OCI-LY3 (cell line): Measurements from ENCODE around the gene HBG2.

Experiments used
- H2AFZ ChIP-seq: fragments of 200-600, 300-600 bp; shearing (Covaris generic); 2 replicates; pipeline ENCODE4 v1.6.0; 2014; ENCODE audit warnings: antibody characterized with exemption, low read depth, low read length
- H3K27ac ChIP-seq: fragments of 200-600, 300-600 bp; sonication (generic); 2 replicates; pipeline ENCODE4 v1.5.1; 2014; ENCODE audit warnings: mild to moderate bottlenecking, low read length, moderate library complexity, mixed read lengths
- H3K27me3 ChIP-seq: fragments of 200-600, 300-600 bp; sonication (generic); 2 replicates; pipeline ENCODE4 v1.6.1; 2014; ENCODE audit warnings: low read depth, low read length, mixed read lengths
- H3K36me3 ChIP-seq: fragments of 200-600, 300-600 bp; sonication (generic); replicated peaks from 2 replicates; pipeline ENCODE3; 2014; ENCODE audit warnings: low read depth, low read length, mixed read lengths
- H3K4me1 ChIP-seq: fragments of 300-600, 200-600 bp; sonication (generic); 2 replicates; pipeline ENCODE4 v1.6.1; 2014; ENCODE audit warnings: low read length, mixed read lengths
- H3K4me2 ChIP-seq: fragments of 200-600, 300-600 bp; sonication (generic); 2 replicates; pipeline ENCODE4 v1.6.1; 2014; ENCODE audit warnings: low read length, mixed read lengths
- H3K4me3 ChIP-seq: fragments of 300-600, 200-600 bp; sonication (generic); 2 replicates; pipeline ENCODE4 v1.5.1; 2014; ENCODE audit warnings: antibody characterized with exemption, mild to moderate bottlenecking, low read length, moderate library complexity
- H3K79me2 ChIP-seq: fragments of 300-600, 200-600 bp; shearing (Covaris generic); 2 replicates; pipeline ENCODE4 v1.6.1; 2014; ENCODE audit warnings: mild to moderate bottlenecking, low read length, mixed read lengths
- H3K9ac ChIP-seq: fragments of 300-600, 200-600 bp; shearing (Covaris generic); 2 replicates; pipeline ENCODE4 v1.6.0; 2014; ENCODE audit warnings: mild to moderate bottlenecking, low read length, moderate library complexity
- H3K9me3 ChIP-seq: fragments of 200-600, 300-600 bp; shearing (Covaris generic); 2 replicates; pipeline ENCODE4 v1.6.1; 2014; ENCODE audit warnings: low read length, mixed read lengths; ENCODE audit not compliant: insufficient read depth
- H4K20me1 ChIP-seq: fragments of 200-600, 300-600 bp; sonication (generic); 2 replicates; pipeline ENCODE4 v1.6.1; 2016; ENCODE audit warnings: low read length, mixed read lengths; ENCODE audit not compliant: insufficient read depth
- CTCF ChIP-seq: fragments of 200-600, 300-600 bp; sonication (generic); IDR thresholded peaks from 2 replicates; pipeline ENCODE4 v1.5.1; 2014; ENCODE audit warnings: antibody characterized with exemption, low read length, low read depth
- EZH2phosphoT487 ChIP-seq: fragments of 200-600 bp; shearing (Covaris generic); IDR thresholded peaks from 2 replicates; pipeline ENCODE4 v1.6.1; 2018; ENCODE audit warnings: antibody characterized with exemption, mixed run types, low read depth

Gene HBG2

GRCh38 chr11:5229356-5229755 is 25.2 kb downstream of the HBG2 start:
- Histone ChIP-seq H3K4me2 (no peak overlapping the region), H3K4me3 (no peak overlapping the region), H3K36me3 (no peaks in the 10 kb centered on the region), H3K27ac (no peak overlapping the region), H3K9me3 (no peaks in the 10 kb centered on the region), H3K27me3 (no peaks in the 10 kb centered on the region), H4K20me1 (no peaks in the 10 kb centered on the region), H2AFZ (no peak overlapping the region), H3K9ac (no peak overlapping the region), H3K4me1 (peaks cover 7% of the 10 kb centered on the region), H3K79me2 (no peaks in the 10 kb centered on the region)
- TF ChIP-seq CTCF (no peak), EZH2phosphoT487 (no peak)

GRCh38 chr11:5228124-5228523 is 26.5 kb downstream of the HBG2 start:
- H3K4me1 ChIP-seq: peaks cover 4% of the 10 kb centered on the region; the same call in 1 of the 2 replicates
- H2AFZ ChIP-seq: no peak overlapping the region
- H3K27me3 ChIP-seq: no peaks in the 10 kb centered on the region
- H3K27ac ChIP-seq: no peak overlapping the region
- H3K9ac ChIP-seq: no peak overlapping the region
- H3K36me3 ChIP-seq: no peaks in the 10 kb centered on the region
- no peaks in the 10 kb centered on the region for H3K9me3 ChIP-seq
- no peak overlapping the region for H3K4me2 ChIP-seq
- TF ChIP-seq EZH2phosphoT487 (no peak), CTCF (no peak)
- H3K4me3 ChIP-seq: no peak overlapping the region
- H3K79me2 ChIP-seq: no peaks in the 10 kb centered on the region
- H4K20me1 ChIP-seq: no peaks in the 10 kb centered on the region

DNA sequence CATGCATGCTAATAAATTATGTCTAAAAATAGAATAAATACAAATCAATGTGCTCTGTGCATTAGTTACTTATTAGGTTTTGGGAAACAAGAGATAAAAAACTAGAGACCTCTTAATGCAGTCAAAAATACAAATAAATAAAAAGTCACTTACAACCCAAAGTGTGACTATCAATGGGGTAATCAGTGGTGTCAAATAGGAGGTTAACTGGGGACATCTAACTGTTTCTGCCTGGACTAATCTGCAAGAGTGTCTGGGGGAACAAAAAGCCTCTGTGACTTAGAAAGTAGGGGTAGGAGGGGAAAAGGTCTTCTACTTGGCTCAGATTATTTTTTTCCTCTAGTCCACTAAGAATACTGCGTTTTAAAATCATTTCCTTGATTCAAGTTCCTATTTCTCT is 26.9 kb downstream of the HBG2 start:
- Histone ChIP-seq H3K27me3 (no peaks in the 10 kb centered on the region), H3K79me2 (no peaks in the 10 kb centered on the region), H4K20me1 (no peaks in the 10 kb centered on the region), H3K4me3 (no peak overlapping the region), H3K9ac (no peak overlapping the region), H3K27ac (no peak overlapping the region), H3K4me2 (no peak overlapping the region), H3K9me3 (no peaks in the 10 kb centered on the region), H3K36me3 (no peaks in the 10 kb centered on the region), H3K4me1 (peaks cover 4% of the 10 kb centered on the region; the same call in 1 of the 2 replicates), H2AFZ (no peak overlapping the region)
- TF ChIP-seq EZH2phosphoT487: no peak
- no peak for TF ChIP-seq CTCF

GRCh38 chr11:5226732-5227310 is 27.8 kb downstream of the HBG2 start, which contains the start of gene HBB:
Gene HBB, minus strand, starts transcription at chr11:5227071. Its CDS starts 50 bp downstream, at chr11:5227021.
- Histone ChIP-seq H3K27ac (no peak within 1 kb of the TSS), H2AFZ (no peak within 1 kb of the TSS), H3K9ac (no peak within 1 kb of the TSS), H4K20me1 (no peaks in the 10 kb centered on the region), H3K4me3 (no peak within 1 kb of the TSS), H3K79me2 (no peaks in the 10 kb centered on the region), H3K4me2 (no peak within 1 kb of the TSS), H3K9me3 (no peaks in the 10 kb centered on the region), H3K36me3 (no peaks in the 10 kb centered on the region), H3K27me3 (no peaks in the 10 kb centered on the region), H3K4me1 (peaks cover 4% of the 10 kb centered on the region; the same call in 1 of the 2 replicates)
- TF ChIP-seq CTCF (no peak), EZH2phosphoT487 (no peak)
